WTC11 (cell line): ENCODE data around the gene MGAM2. TPM values are rescaled to one million over a fixed set of nuclear protein-coding genes. Genes with fewer than 3 reads are reported as not detected.

Source experiments
- ATAC-seq: fragments of 200-7000 bp; cut with Tn5 transposase; 2 replicates; pipeline ENCODE4 v1.10.0; 2021; ENCODE audit warnings: mild to moderate bottlenecking, moderate library complexity
- CTCF ChIA-PET: fragments of 300-600 bp; sonication (Branson Sonifier 250); formaldehyde crosslinking; loops from one replicate; lab custom pipeline; 2021; ENCODE audit warnings: antibody characterized with exemption; lab: Charles Lee
- POLR2A ChIA-PET: fragments of 350-600 bp; sonication (Branson Sonifier 250); formaldehyde crosslinking; loops from one replicate; lab custom pipeline; 2021; ENCODE audit warnings: antibody characterized with exemption; lab: Charles Lee
- DNase-seq: peaks from one replicate; pipeline ENCODE4 v3.0.0; 2021; ENCODE audit warnings: low spot score
- H3K27ac Mint-ChIP-seq: 2 replicates; pipeline ENCODE4 v1.8.0; 2021; ENCODE audit warnings: mixed read lengths
- H3K27me3 Mint-ChIP-seq: 2 replicates; pipeline ENCODE4 v1.8.0; 2021; ENCODE audit warnings: low read depth, mild to moderate bottlenecking, moderate library complexity, mixed read lengths
- H3K36me3 Mint-ChIP-seq: 2 replicates; pipeline ENCODE4 v1.8.0; 2021; ENCODE audit warnings: mixed read lengths
- H3K4me1 Mint-ChIP-seq: 2 replicates; pipeline ENCODE4 v1.8.0; 2022; ENCODE audit warnings: mixed read lengths
- H3K4me3 Mint-ChIP-seq: 2 replicates; pipeline ENCODE4 v1.8.0; 2021; ENCODE audit warnings: mild to moderate bottlenecking, moderate library complexity, mixed read lengths
- H3K9me3 Mint-ChIP-seq: 2 replicates; pipeline ENCODE4 v1.8.0; 2021; ENCODE audit warnings: mixed read lengths
- GABPB1 ChIP-seq: sonication (generic); formaldehyde crosslinking; IDR thresholded peaks from 2 replicates; pipeline ENCODE4 v1.8.1; 2023; ENCODE audit warnings: mild to moderate bottlenecking, missing genetic modification reagents
- GTF2I ChIP-seq: fragments of 250-450 bp; sonication (Bioruptor Pico); conservative IDR thresholded peaks from 2 replicates; pipeline ENCODE4 v1.4.0; 2021; ENCODE audit warnings: mild to moderate bottlenecking
- MYBL2 ChIP-seq: sonication (generic); formaldehyde crosslinking; IDR thresholded peaks from 2 replicates; pipeline ENCODE4 v1.8.1; 2023; ENCODE audit warnings: mild to moderate bottlenecking, moderate library complexity, missing genetic modification reagents
- NR3C1 ChIP-seq: sonication (generic); formaldehyde crosslinking; conservative IDR thresholded peaks from 2 replicates; pipeline ENCODE4 v1.8.1; 2023; ENCODE audit warnings: low read depth, mild to moderate bottlenecking, missing genetic modification reagents
- RORB ChIP-seq: fragments of 250-450 bp; sonication (Bioruptor Pico); IDR thresholded peaks from 2 replicates; pipeline ENCODE4 v1.9.0; 2021; ENCODE audit warnings: mild to moderate bottlenecking
- SOX15 ChIP-seq: fragments of 250-450 bp; sonication (Bioruptor Pico); IDR thresholded peaks from 2 replicates; pipeline ENCODE4 v1.9.0; 2021; ENCODE audit warnings: mild to moderate bottlenecking
- ZNF219 ChIP-seq: sonication (generic); formaldehyde crosslinking; IDR thresholded peaks from 2 replicates; pipeline ENCODE4 v1.8.0; 2023; ENCODE audit warnings: missing genetic modification reagents, mild to moderate bottlenecking, borderline replicate concordance
- ZNF423 ChIP-seq: fragments of 250-450 bp; sonication (Bioruptor Pico); IDR thresholded peaks from 2 replicates; pipeline ENCODE4 v2.1.2; 2022; ENCODE audit warnings: mild to moderate bottlenecking, moderate library complexity
- total RNA-seq: library from RNA; stranded (reverse); gene quantifications from 3 replicates; pipeline ENCODE4 v1.2.3, GENCODE V29; 2021
- TF ChIP-seq, protein P1 (sequence below): sonication (generic); formaldehyde crosslinking; IDR thresholded peaks from 2 replicates; pipeline ENCODE4 v1.8.1; 2022; ENCODE audit warnings: mild to moderate bottlenecking, moderate library complexity, missing genetic modification reagents
- TF ChIP-seq, protein P2 (sequence below): sonication (generic); formaldehyde crosslinking; IDR thresholded peaks from 2 replicates; pipeline ENCODE4 v1.8.1; 2023; ENCODE audit warnings: mild to moderate bottlenecking, missing genetic modification reagents
- TF ChIP-seq, protein P3 (sequence below): sonication (generic); formaldehyde crosslinking; IDR thresholded peaks from 2 replicates; pipeline ENCODE4 v1.8.1; 2023; ENCODE audit warnings: mild to moderate bottlenecking, missing genetic modification reagents, borderline replicate concordance
- TF ChIP-seq, protein P4 (sequence below): fragments of 250-450 bp; sonication (Bioruptor Pico); IDR thresholded peaks from 2 replicates; pipeline ENCODE4 v1.9.0; 2021; ENCODE audit warnings: mild to moderate bottlenecking, borderline replicate concordance
- TF ChIP-seq, protein P5 (sequence below): sonication (generic); formaldehyde crosslinking; IDR thresholded peaks from 2 replicates; pipeline ENCODE4 v1.8.0; 2022; ENCODE audit warnings: mild to moderate bottlenecking, missing genetic modification reagents
- TF ChIP-seq, protein P6 (sequence below): sonication (generic); formaldehyde crosslinking; IDR thresholded peaks from 2 replicates; pipeline ENCODE4 v1.8.1; 2023; ENCODE audit warnings: mild to moderate bottlenecking, missing genetic modification reagents, moderate library complexity
- TF ChIP-seq, protein P7 (sequence below): sonication (generic); formaldehyde crosslinking; IDR thresholded peaks from 2 replicates; pipeline ENCODE4 v1.8.1; 2023; ENCODE audit warnings: mild to moderate bottlenecking, missing genetic modification reagents

MGAM2 gene
- total RNA-seq, 1 experiment from 2014 or later, result not detected

DNA sequence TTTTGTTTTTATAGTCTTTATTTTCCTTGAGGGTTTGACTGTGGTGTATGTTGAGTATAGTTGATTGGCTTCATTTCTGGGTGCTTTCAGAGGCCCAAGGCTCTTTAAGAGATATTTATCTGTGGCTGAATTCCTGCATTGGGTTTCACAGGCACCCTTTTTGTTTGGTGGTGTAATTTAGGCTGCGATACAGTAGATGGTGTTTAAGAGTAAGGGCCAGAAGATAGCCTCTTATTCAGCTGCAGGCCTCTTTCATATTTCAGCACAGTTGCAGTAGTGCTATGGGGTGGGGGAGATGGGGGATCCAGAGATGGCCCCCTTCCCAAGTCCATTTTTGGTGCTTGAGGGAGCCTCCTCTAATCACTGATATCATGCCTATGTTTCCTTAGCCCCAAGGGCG is 69.7 kb downstream of the MGAM2 start (continued):
- TF ChIP-seq NR3C1 (CRISPR knock-in tag) (no peak), GABPB1 (CRISPR knock-in tag) (no peak)
- TF ChIP-seq, protein P1, sequence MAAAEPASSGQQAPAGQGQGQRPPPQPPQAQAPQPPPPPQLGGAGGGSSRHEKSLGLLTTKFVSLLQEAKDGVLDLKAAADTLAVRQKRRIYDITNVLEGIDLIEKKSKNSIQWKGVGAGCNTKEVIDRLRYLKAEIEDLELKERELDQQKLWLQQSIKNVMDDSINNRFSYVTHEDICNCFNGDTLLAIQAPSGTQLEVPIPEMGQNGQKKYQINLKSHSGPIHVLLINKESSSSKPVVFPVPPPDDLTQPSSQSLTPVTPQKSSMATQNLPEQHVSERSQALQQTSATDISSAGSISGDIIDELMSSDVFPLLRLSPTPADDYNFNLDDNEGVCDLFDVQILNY, result no peak
- TF ChIP-seq, protein P2, sequence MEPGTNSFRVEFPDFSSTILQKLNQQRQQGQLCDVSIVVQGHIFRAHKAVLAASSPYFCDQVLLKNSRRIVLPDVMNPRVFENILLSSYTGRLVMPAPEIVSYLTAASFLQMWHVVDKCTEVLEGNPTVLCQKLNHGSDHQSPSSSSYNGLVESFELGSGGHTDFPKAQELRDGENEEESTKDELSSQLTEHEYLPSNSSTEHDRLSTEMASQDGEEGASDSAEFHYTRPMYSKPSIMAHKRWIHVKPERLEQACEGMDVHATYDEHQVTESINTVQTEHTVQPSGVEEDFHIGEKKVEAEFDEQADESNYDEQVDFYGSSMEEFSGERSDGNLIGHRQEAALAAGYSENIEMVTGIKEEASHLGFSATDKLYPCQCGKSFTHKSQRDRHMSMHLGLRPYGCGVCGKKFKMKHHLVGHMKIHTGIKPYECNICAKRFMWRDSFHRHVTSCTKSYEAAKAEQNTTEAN (CRISPR knock-in tag), result no peak

DNA sequence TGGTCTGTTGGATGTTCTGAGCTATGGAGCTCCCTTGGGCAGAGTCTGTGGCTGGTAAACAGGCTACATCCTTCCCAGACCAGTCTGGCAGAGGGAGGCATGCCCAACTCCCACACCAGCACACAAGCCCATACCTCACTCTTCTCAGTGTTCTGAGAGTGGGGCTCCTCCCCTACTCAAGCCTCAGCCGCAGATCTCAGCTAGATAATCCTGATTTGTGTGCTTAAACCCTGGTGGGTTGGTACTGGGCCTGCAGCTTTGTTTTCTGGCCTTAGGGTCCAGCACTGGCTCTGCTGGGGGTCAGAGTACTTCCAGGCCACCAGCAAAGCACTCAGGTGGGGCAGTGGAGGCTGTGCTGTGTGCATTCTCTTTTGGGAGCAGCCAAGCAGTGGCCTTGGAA is 70.4 kb downstream of the MGAM2 start:
- no peak overlapping the region for H3K27ac Mint-ChIP-seq
- CTCF ChIA-PET, result interaction anchor here (0.9 to 3.2 kb wide), 7 partner anchors 14 to 450 kb away, joined by 3 to 21 read pairs (median 4); no protein-coding TSS in a partner anchor
- no peak for TF ChIP-seq RORB (CRISPR knock-in tag)
- TF ChIP-seq, protein P3, sequence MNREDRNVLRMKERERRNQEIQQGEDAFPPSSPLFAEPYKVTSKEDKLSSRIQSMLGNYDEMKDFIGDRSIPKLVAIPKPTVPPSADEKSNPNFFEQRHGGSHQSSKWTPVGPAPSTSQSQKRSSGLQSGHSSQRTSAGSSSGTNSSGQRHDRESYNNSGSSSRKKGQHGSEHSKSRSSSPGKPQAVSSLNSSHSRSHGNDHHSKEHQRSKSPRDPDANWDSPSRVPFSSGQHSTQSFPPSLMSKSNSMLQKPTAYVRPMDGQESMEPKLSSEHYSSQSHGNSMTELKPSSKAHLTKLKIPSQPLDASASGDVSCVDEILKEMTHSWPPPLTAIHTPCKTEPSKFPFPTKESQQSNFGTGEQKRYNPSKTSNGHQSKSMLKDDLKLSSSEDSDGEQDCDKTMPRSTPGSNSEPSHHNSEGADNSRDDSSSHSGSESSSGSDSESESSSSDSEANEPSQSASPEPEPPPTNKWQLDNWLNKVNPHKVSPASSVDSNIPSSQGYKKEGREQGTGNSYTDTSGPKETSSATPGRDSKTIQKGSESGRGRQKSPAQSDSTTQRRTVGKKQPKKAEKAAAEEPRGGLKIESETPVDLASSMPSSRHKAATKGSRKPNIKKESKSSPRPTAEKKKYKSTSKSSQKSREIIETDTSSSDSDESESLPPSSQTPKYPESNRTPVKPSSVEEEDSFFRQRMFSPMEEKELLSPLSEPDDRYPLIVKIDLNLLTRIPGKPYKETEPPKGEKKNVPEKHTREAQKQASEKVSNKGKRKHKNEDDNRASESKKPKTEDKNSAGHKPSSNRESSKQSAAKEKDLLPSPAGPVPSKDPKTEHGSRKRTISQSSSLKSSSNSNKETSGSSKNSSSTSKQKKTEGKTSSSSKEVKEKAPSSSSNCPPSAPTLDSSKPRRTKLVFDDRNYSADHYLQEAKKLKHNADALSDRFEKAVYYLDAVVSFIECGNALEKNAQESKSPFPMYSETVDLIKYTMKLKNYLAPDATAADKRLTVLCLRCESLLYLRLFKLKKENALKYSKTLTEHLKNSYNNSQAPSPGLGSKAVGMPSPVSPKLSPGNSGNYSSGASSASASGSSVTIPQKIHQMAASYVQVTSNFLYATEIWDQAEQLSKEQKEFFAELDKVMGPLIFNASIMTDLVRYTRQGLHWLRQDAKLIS (CRISPR knock-in tag), result no peak
- TF ChIP-seq, protein P4, sequence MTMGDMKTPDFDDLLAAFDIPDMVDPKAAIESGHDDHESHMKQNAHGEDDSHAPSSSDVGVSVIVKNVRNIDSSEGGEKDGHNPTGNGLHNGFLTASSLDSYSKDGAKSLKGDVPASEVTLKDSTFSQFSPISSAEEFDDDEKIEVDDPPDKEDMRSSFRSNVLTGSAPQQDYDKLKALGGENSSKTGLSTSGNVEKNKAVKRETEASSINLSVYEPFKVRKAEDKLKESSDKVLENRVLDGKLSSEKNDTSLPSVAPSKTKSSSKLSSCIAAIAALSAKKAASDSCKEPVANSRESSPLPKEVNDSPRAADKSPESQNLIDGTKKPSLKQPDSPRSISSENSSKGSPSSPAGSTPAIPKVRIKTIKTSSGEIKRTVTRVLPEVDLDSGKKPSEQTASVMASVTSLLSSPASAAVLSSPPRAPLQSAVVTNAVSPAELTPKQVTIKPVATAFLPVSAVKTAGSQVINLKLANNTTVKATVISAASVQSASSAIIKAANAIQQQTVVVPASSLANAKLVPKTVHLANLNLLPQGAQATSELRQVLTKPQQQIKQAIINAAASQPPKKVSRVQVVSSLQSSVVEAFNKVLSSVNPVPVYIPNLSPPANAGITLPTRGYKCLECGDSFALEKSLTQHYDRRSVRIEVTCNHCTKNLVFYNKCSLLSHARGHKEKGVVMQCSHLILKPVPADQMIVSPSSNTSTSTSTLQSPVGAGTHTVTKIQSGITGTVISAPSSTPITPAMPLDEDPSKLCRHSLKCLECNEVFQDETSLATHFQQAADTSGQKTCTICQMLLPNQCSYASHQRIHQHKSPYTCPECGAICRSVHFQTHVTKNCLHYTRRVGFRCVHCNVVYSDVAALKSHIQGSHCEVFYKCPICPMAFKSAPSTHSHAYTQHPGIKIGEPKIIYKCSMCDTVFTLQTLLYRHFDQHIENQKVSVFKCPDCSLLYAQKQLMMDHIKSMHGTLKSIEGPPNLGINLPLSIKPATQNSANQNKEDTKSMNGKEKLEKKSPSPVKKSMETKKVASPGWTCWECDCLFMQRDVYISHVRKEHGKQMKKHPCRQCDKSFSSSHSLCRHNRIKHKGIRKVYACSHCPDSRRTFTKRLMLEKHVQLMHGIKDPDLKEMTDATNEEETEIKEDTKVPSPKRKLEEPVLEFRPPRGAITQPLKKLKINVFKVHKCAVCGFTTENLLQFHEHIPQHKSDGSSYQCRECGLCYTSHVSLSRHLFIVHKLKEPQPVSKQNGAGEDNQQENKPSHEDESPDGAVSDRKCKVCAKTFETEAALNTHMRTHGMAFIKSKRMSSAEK, result no peak
- no peak for TF ChIP-seq ZNF219
- TF ChIP-seq, protein P5, sequence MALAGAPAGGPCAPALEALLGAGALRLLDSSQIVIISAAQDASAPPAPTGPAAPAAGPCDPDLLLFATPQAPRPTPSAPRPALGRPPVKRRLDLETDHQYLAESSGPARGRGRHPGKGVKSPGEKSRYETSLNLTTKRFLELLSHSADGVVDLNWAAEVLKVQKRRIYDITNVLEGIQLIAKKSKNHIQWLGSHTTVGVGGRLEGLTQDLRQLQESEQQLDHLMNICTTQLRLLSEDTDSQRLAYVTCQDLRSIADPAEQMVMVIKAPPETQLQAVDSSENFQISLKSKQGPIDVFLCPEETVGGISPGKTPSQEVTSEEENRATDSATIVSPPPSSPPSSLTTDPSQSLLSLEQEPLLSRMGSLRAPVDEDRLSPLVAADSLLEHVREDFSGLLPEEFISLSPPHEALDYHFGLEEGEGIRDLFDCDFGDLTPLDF, result no peak
- TF ChIP-seq ZNF423 (CRISPR knock-in tag), result no peak
- no peak for TF ChIP-seq MYBL2
- H3K4me1 Mint-ChIP-seq, result peaks cover 4% of the 10 kb centered on the region; the same call in 1 of the 2 replicates
- H3K4me3 Mint-ChIP-seq, result no peak overlapping the region
- POLR2A ChIA-PET, result no interaction called here
- ATAC-seq (no peak), DNase-seq (no peak)
- H3K27me3 Mint-ChIP-seq, result no peaks in the 10 kb centered on the region
- no peaks in the 10 kb centered on the region for H3K36me3 Mint-ChIP-seq
- H3K9me3 Mint-ChIP-seq, result no peaks in the 10 kb centered on the region

DNA sequence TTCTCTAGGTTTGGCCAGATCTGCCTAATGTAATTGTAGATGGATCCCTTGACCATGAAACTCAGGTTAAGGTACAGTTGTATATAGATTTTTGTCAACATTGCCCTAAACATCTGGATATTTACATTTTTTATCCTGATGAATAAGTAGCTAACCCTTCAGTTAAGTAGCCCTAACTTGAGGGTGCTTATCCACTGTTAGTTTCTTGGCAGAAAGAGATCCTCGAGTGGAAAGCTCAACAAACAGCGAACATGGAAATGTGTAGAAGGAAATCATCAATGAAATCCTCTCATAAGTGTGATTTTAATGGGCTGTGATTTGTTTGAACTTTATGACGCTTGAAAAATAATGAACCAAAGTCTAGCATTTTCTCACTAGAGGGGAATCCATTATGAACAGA is 73.6 kb downstream of the MGAM2 start:
- ATAC-seq (no peak), DNase-seq (no peak)
- Mint-ChIP-seq H3K27me3 (no peaks in the 10 kb centered on the region), H3K9me3 (no peaks in the 10 kb centered on the region), H3K27ac (no peak overlapping the region), H3K4me1 (peaks cover 4% of the 10 kb centered on the region; the same call in 1 of the 2 replicates), H3K4me3 (no peak overlapping the region), H3K36me3 (no peaks in the 10 kb centered on the region)
- ChIA-PET CTCF (interaction anchor here (2.1 kb wide), 1 partner anchor 209 kb away, joined by 22 read pairs; no protein-coding TSS in a partner anchor), POLR2A (no interaction called here)
- TF ChIP-seq RORB (CRISPR knock-in tag) (no peak), GTF2I (no peak), SOX15 (CRISPR knock-in tag) (no peak)
- TF ChIP-seq, protein P6, sequence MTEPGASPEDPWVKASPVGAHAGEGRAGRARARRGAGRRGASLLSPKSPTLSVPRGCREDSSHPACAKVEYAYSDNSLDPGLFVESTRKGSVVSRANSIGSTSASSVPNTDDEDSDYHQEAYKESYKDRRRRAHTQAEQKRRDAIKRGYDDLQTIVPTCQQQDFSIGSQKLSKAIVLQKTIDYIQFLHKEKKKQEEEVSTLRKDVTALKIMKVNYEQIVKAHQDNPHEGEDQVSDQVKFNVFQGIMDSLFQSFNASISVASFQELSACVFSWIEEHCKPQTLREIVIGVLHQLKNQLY (CRISPR knock-in tag), result no peak
- TF ChIP-seq, protein P5, result no peak
- TF ChIP-seq, protein P7, sequence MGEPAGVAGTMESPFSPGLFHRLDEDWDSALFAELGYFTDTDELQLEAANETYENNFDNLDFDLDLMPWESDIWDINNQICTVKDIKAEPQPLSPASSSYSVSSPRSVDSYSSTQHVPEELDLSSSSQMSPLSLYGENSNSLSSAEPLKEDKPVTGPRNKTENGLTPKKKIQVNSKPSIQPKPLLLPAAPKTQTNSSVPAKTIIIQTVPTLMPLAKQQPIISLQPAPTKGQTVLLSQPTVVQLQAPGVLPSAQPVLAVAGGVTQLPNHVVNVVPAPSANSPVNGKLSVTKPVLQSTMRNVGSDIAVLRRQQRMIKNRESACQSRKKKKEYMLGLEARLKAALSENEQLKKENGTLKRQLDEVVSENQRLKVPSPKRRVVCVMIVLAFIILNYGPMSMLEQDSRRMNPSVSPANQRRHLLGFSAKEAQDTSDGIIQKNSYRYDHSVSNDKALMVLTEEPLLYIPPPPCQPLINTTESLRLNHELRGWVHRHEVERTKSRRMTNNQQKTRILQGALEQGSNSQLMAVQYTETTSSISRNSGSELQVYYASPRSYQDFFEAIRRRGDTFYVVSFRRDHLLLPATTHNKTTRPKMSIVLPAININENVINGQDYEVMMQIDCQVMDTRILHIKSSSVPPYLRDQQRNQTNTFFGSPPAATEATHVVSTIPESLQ (CRISPR knock-in tag), result no peak
